HEK293 (cell line): ENCODE data around the gene RILP.

Experiments
- ATF2 ChIP-seq: fragments of 450-650 bp; formaldehyde crosslinking; IDR thresholded peaks from 2 replicates; pipeline ENCODE4 v1.5.1; 2016; ENCODE audit warnings: missing biosample characterization, missing genetic modification characterization, low read depth
- CTCF ChIP-seq: fragments of 450-650 bp; formaldehyde crosslinking; IDR thresholded peaks from 2 replicates; pipeline ENCODE4 v1.5.1; 2016; ENCODE audit warnings: missing biosample characterization, missing genetic modification characterization
- KLF7 ChIP-seq: fragments of 450-650 bp; formaldehyde crosslinking; IDR thresholded peaks from 2 replicates; pipeline ENCODE4 v1.5.1; 2016; ENCODE audit warnings: missing biosample characterization, missing genetic modification characterization, borderline replicate concordance
- ZBTB1 ChIP-seq: fragments of 450-650 bp; formaldehyde crosslinking; IDR thresholded peaks from 2 replicates; pipeline ENCODE4 v1.5.1; 2016; ENCODE audit warnings: missing biosample characterization, missing genetic modification characterization
- ZBTB10 ChIP-seq: fragments of 450-650 bp; formaldehyde crosslinking; IDR thresholded peaks from 2 replicates; pipeline ENCODE4 v1.5.1; 2016; ENCODE audit warnings: missing biosample characterization, missing genetic modification characterization
- ZNF280D ChIP-seq: fragments of 450-650 bp; formaldehyde crosslinking; IDR thresholded peaks from 2 replicates; pipeline ENCODE4 v1.5.1; 2016; ENCODE audit warnings: missing biosample characterization, missing genetic modification characterization
- ZNF335 ChIP-seq: fragments of 450-650 bp; formaldehyde crosslinking; conservative IDR thresholded peaks from 2 replicates; pipeline ENCODE4 v1.5.1; 2016; ENCODE audit warnings: missing biosample characterization, missing genetic modification characterization
- ZNF707 ChIP-seq: fragments of 450-650 bp; formaldehyde crosslinking; IDR thresholded peaks from 2 replicates; pipeline ENCODE4 v1.5.1; 2016; ENCODE audit warnings: missing biosample characterization, missing genetic modification characterization
- ZSCAN18 ChIP-seq: fragments of 450-650 bp; formaldehyde crosslinking; IDR thresholded peaks from 2 replicates; pipeline ENCODE4 v1.5.1; 2016; ENCODE audit warnings: missing biosample characterization, missing genetic modification characterization

GRCh38 chr17:1636732-1637285 lies 12.9 kb downstream of the RILP start:
- TF ChIP-seq CTCF (tag by site-specific recombination) (no peak), ZBTB10 (tag by site-specific recombination) (no peak), ZNF280D (tag by site-specific recombination) (no peak), KLF7 (tag by site-specific recombination) (no peak), ZNF335 (tag by site-specific recombination) (no peak), ZBTB1 (no peak), ZNF707 (tag by site-specific recombination) (no peak), ZSCAN18 (tag by site-specific recombination) (no peak), ATF2 (tag by site-specific recombination) (no peak)
